GM19193 (cell line): ENCODE results near the gene DDAH1.

Experiments used
- POLR2A ChIP-seq: IDR thresholded peaks from 4 replicates; pipeline ENCODE4 v1.6.1; 2011; ENCODE audit not compliant: insufficient read depth, insufficient read length; ENCODE audit errors: extremely low read depth

The DDAH1 gene

GRCh38 chr1:85393490-85393889 is 71.5 kb downstream of the DDAH1 start:
- TF ChIP-seq POLR2A = no peak

GRCh38 chr1:85388416-85388815 is 76.5 kb downstream of the DDAH1 start:
- TF ChIP-seq POLR2A = no peak

- TF ChIP-seq POLR2A = no peak
These were observed 77.2 kb downstream of the DDAH1 start for GRCh38 chr1:85387781-85388180.

GRCh38 chr1:85386068-85386722 is 78.8 kb downstream of the DDAH1 start:
- TF ChIP-seq POLR2A = no peak

- TF ChIP-seq POLR2A = no peak
These were observed 85.5 kb downstream of the DDAH1 start for GRCh38 chr1:85379203-85380136.

GRCh38 chr1:85378534-85378933 is 86.4 kb downstream of the DDAH1 start:
- TF ChIP-seq POLR2A = no peak

GRCh38 chr1:85376356-85376755 is 88.6 kb downstream of the DDAH1 start:
- TF ChIP-seq POLR2A = no peak

GRCh38 chr1:85375493-85375892 is 89.5 kb downstream of the DDAH1 start:
- no peak for TF ChIP-seq POLR2A

- TF ChIP-seq POLR2A = no peak
These were observed 90.8 kb downstream of the DDAH1 start for GRCh38 chr1:85374160-85374559.

GRCh38 chr1:85373378-85373708 is 91.6 kb downstream of the DDAH1 start:
- TF ChIP-seq POLR2A = no peak

- no peak for TF ChIP-seq POLR2A
These were observed 92.1 kb downstream of the DDAH1 start for GRCh38 chr1:85372683-85373377.

GRCh38 chr1:85371021-85371420 is 93.9 kb downstream of the DDAH1 start:
- TF ChIP-seq POLR2A = no peak

- no peak for TF ChIP-seq POLR2A
These were observed 96.7 kb downstream of the DDAH1 start for GRCh38 chr1:85368073-85368770.

- TF ChIP-seq POLR2A = no peak
These were observed 98.4 kb downstream of the DDAH1 start for GRCh38 chr1:85366391-85367170.
